Endothelial cell of umbilical vein (primary cell): Measurements from ENCODE around the gene MXI1. TPM values are rescaled to one million over a fixed set of nuclear protein-coding genes. Genes with fewer than 3 reads are reported as not detected.

Source experiments
- BruUV-seq: library from RNA; stranded (reverse); fragments of 400-500 nt; replicated peaks from 2 replicates; lab custom pipeline; 2021; lab: Mats Ljungman, UMichigan
- CTCF ChIA-PET: fragments of 300-600, 350-600 bp; sonication (Branson Sonifier 250); formaldehyde crosslinking; loops from one replicate; lab custom pipeline; 2021; ENCODE audit warnings: antibody characterized with exemption, inconsistent platforms; lab: Charles Lee
- POLR2A ChIA-PET: fragments of 300-600, 350-600 bp; sonication (Branson Sonifier 250); formaldehyde crosslinking; loops from one replicate; lab custom pipeline; 2021; ENCODE audit warnings: antibody characterized with exemption, inconsistent platforms; lab: Charles Lee
- DNase-seq: peaks from one replicate; pipeline ENCODE4 v3.0.0-alpha.2; 2011; ENCODE audit warnings: low read depth, low spot score
- FAIRE-seq: peaks from 2 replicates; lab custom pipeline; 2011; peaks lifted over from hg19 to GRCh38; lab: Jason Lieb, UNC
- H2AFZ ChIP-seq: 2 replicates; pipeline ENCODE4 v1.6.0; 2012; ENCODE audit warnings: low read depth, low read length, control low read depth, inconsistent platforms
- H3K27ac ChIP-seq: 2 replicates; pipeline ENCODE4 v1.5.1; 2011; ENCODE audit warnings: low read depth, mild to moderate bottlenecking, control low read depth, low read length, moderate library complexity; ENCODE audit not compliant: insufficient read depth
- H3K27me3 ChIP-seq, 2 experiments: 2 replicates each; pipeline versions ENCODE4 v1.6.0 to v1.6.1; 2011; ENCODE audit warnings: low read length in 2 of 2, mixed read lengths in 1 of 2; ENCODE audit not compliant: control insufficient read depth in 2 of 2, insufficient read depth in 2 of 2
- H3K36me3 ChIP-seq, 2 experiments: 2 replicates in 1 of 2; 3 replicates in 1 of 2; pipeline ENCODE4 v1.5.1; 2011; ENCODE audit warnings: low read length in 2 of 2, mild to moderate bottlenecking in 1 of 2, moderate library complexity in 1 of 2; ENCODE audit not compliant: control insufficient read depth in 2 of 2, insufficient read depth in 2 of 2; ENCODE audit errors: extremely low read depth in 1 of 2
- H3K4me1 ChIP-seq: 3 replicates; pipeline ENCODE4 v1.5.1; 2011; ENCODE audit warnings: mild to moderate bottlenecking, low read length; ENCODE audit not compliant: control insufficient read depth, insufficient read depth; ENCODE audit errors: extremely low read depth
- H3K4me2 ChIP-seq: 2 replicates; pipeline ENCODE4 v1.6.1; 2011; ENCODE audit warnings: low read length, control low read depth, mixed read lengths; ENCODE audit not compliant: insufficient read depth
- H3K4me3 ChIP-seq, 3 experiments: fragments of 200-600 bp in 1 of 3; sonication (generic), shearing (Covaris generic) in 1 of 3; replicated peaks in 1 of 3; 2 replicates each; pipeline ENCODE4 v1.5.1; 2011 to 2016; ENCODE audit warnings: control low read depth in 3 of 3, low read length in 3 of 3, mild to moderate bottlenecking in 2 of 3, inconsistent platforms in 1 of 3, low read depth in 1 of 3, moderate library complexity in 1 of 3; ENCODE audit not compliant: insufficient read depth in 1 of 3
- H3K79me2 ChIP-seq: 2 replicates; pipeline ENCODE4 v1.6.0; 2012; ENCODE audit warnings: low read length, inconsistent platforms; ENCODE audit not compliant: control insufficient read depth, insufficient read depth
- H3K9ac ChIP-seq: replicated peaks from 2 replicates; pipeline ENCODE3; 2011; ENCODE audit warnings: low read length, control low read depth; ENCODE audit not compliant: insufficient read depth; ENCODE audit errors: extremely low read depth
- H3K9me1 ChIP-seq: replicated peaks from 3 replicates; pipeline ENCODE4 v1.6.0; 2011; ENCODE audit warnings: mild to moderate bottlenecking, low read length; ENCODE audit not compliant: control insufficient read depth, insufficient read depth; ENCODE audit errors: extremely low read depth
- H3K9me3 ChIP-seq: replicated peaks from 2 replicates; pipeline ENCODE4 v1.5.1; 2012; ENCODE audit warnings: low read length, inconsistent platforms; ENCODE audit not compliant: control insufficient read depth, insufficient read depth
- H4K20me1 ChIP-seq: replicated peaks from 2 replicates; pipeline ENCODE3; 2011; ENCODE audit warnings: mild to moderate bottlenecking, low read length; ENCODE audit not compliant: control insufficient read depth, insufficient read depth; ENCODE audit errors: extremely low read depth
- EZH2 ChIP-seq: IDR thresholded peaks from 2 replicates; pipeline ENCODE4 v1.6.1; 2012; ENCODE audit warnings: borderline replicate concordance, low read depth, mild to moderate bottlenecking, moderate library complexity, low read length, inconsistent platforms; ENCODE audit not compliant: severe bottlenecking
- FOS ChIP-seq: IDR thresholded peaks from 2 replicates; pipeline ENCODE4 v1.6.1; 2011; ENCODE audit warnings: mild to moderate bottlenecking, low read length, moderate library complexity, borderline replicate concordance; ENCODE audit not compliant: insufficient read depth
- GATA2 ChIP-seq: IDR thresholded peaks from 2 replicates; pipeline ENCODE4 v1.7.0; 2011; ENCODE audit warnings: low read depth, mild to moderate bottlenecking, moderate library complexity, mixed read lengths, low read length; ENCODE audit not compliant: insufficient read length, insufficient read depth
- JUN ChIP-seq: IDR thresholded peaks from 2 replicates; pipeline ENCODE4 v1.6.1; 2011; ENCODE audit warnings: borderline replicate concordance, low read depth; ENCODE audit not compliant: insufficient read length, insufficient read depth
- MYC ChIP-seq: IDR thresholded peaks from one replicate; pipeline ENCODE4 v1.6.1; 2011; ENCODE audit warnings: mild to moderate bottlenecking, low read depth, low read length
- POLR2A ChIP-seq: IDR thresholded peaks from 2 replicates; pipeline ENCODE4 v1.6.1; 2012; ENCODE audit warnings: low read depth, mild to moderate bottlenecking, control low read depth, low read length
- POLR2AphosphoS5 ChIP-seq: IDR thresholded peaks from 2 replicates; pipeline ENCODE4 v1.6.1; 2012; ENCODE audit warnings: low read depth, mild to moderate bottlenecking, control low read depth, low read length, moderate library complexity; ENCODE audit not compliant: insufficient read depth
- dilution Hi-C: fragments of 300-500 bp; cut with MboI; formaldehyde crosslinking; loops from one replicate; pipeline ENCODE4 v1.15.0; 2019; ENCODE audit warnings: low sequenced_read_pairs; ENCODE audit not compliant: extremely low pct_ligation_motif_present
- intact Hi-C: fragments of 100-400 bp; cut with micrococcal nuclease; formaldehyde crosslinking; loops from one replicate; pipeline ENCODE4 v1.10.0; 2022
- polyA plus RNA-seq, 4 experiments: library from polyadenylated mRNA; depleted of rRNA in 3 of 4; stranded (reverse) in 3 of 4; unstranded in 1 of 4; fragments of >200 nt; gene quantifications; 2 replicates each; pipeline versions ENCODE4 v1.2.1 to v1.2.3, GENCODE V29; 2011 to 2012; ENCODE audit warnings: missing spikeins in 1 of 4
- total RNA-seq: library from RNA; stranded (reverse); gene quantifications from 2 replicates; pipeline ENCODE4 v1.2.3, GENCODE V29; 2021
- TF ChIP-seq, protein P1 (sequence below), 2 donors: IDR thresholded peaks; 1 replicate in 1 of 2; 2 replicates in 1 of 2; pipeline ENCODE4 v1.5.1; 2011; ENCODE audit warnings: low read length in 2 of 2, mild to moderate bottlenecking in 2 of 2, moderate library complexity in 2 of 2, control low read depth in 1 of 2, inconsistent platforms in 1 of 2, low read depth in 1 of 2; ENCODE audit not compliant: insufficient read depth in 1 of 2; ENCODE audit errors: extremely low read depth in 1 of 2
- TF ChIP-seq, protein P2 (sequence below): IDR thresholded peaks from 2 replicates; pipeline ENCODE4 v1.6.1; 2011; ENCODE audit not compliant: insufficient read depth, insufficient read length

Gene MXI1
- total and polyA plus RNA-seq, 2 donors (not counting 3 experiments of a cell fraction or from before 2014, with no cell fraction given): 2.7 to 8.5 TPM

- Histone ChIP-seq H4K20me1 (no peaks in the 10 kb centered on the region), H3K36me3 (no peaks in the 10 kb centered on the region), H3K4me1 (no peaks in the 10 kb centered on the region), H2AFZ (no peak overlapping the region), H3K9me3 (no peaks in the 10 kb centered on the region), H3K79me2 (no peaks in the 10 kb centered on the region), H3K4me2 (no peak overlapping the region), H3K4me3 (no peak overlapping the region), H3K9ac (no peak overlapping the region), H3K27me3 (peaks cover 13 to 32% of the 10 kb centered on the region in 2 experiments), H3K9me1 (no peaks in the 10 kb centered on the region), H3K27ac (no peak overlapping the region)
- no TSS peak for BruUV-seq
- TF ChIP-seq FOS (no peak), POLR2A (no peak), GATA2 (no peak), JUN (no peak), EZH2 (no peak), POLR2AphosphoS5 (no peak), MYC (no peak)
- TF ChIP-seq, protein P1, sequence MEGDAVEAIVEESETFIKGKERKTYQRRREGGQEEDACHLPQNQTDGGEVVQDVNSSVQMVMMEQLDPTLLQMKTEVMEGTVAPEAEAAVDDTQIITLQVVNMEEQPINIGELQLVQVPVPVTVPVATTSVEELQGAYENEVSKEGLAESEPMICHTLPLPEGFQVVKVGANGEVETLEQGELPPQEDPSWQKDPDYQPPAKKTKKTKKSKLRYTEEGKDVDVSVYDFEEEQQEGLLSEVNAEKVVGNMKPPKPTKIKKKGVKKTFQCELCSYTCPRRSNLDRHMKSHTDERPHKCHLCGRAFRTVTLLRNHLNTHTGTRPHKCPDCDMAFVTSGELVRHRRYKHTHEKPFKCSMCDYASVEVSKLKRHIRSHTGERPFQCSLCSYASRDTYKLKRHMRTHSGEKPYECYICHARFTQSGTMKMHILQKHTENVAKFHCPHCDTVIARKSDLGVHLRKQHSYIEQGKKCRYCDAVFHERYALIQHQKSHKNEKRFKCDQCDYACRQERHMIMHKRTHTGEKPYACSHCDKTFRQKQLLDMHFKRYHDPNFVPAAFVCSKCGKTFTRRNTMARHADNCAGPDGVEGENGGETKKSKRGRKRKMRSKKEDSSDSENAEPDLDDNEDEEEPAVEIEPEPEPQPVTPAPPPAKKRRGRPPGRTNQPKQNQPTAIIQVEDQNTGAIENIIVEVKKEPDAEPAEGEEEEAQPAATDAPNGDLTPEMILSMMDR (IDR thresholded peaks at IDR 0.05; ENCODE audit: extremely low read depth in 1 of 2, insufficient read depth in 1 of 2, low read depth in 1 of 2, low read length in 2 of 2): no peak
- TF ChIP-seq, protein P2, sequence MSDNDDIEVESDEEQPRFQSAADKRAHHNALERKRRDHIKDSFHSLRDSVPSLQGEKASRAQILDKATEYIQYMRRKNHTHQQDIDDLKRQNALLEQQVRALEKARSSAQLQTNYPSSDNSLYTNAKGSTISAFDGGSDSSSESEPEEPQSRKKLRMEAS: no peak
- intact Hi-C loops: no loop called here
- dilution Hi-C loops: no loop called here
- ChIA-PET CTCF (interaction anchor here (0.5 kb wide), 1 partner anchor 18 kb away, joined by 3 read pairs; no protein-coding TSS in a partner anchor), POLR2A (no interaction called here)
- DNase-seq (no peak), FAIRE-seq (no peak)
These were observed 3.6 kb upstream of the MXI1 start for GRCh38 chr10:110203500-110204455.
